Measurements from ENCODE around the gene GABBR2.

GRCh38 chr9:98240475-98240874, 468.3 kb downstream of the GABBR2 start:
- no peak for TF ChIP-seq CTCF (IDR thresholded peaks at IDR 0.05)
- no peak for TF ChIP-seq POLR2A (IDR thresholded peaks at IDR 0.05)
